NCI-H1105 treated with DMSO at 0.1 percent for 48 hours (cell line): ENCODE results near the gene LDB2.

Experiments
- DNase-seq: peaks from one replicate; lab custom pipeline; 2025; lab: John Stamatoyannopoulos, UW

LDB2 gene

DNA sequence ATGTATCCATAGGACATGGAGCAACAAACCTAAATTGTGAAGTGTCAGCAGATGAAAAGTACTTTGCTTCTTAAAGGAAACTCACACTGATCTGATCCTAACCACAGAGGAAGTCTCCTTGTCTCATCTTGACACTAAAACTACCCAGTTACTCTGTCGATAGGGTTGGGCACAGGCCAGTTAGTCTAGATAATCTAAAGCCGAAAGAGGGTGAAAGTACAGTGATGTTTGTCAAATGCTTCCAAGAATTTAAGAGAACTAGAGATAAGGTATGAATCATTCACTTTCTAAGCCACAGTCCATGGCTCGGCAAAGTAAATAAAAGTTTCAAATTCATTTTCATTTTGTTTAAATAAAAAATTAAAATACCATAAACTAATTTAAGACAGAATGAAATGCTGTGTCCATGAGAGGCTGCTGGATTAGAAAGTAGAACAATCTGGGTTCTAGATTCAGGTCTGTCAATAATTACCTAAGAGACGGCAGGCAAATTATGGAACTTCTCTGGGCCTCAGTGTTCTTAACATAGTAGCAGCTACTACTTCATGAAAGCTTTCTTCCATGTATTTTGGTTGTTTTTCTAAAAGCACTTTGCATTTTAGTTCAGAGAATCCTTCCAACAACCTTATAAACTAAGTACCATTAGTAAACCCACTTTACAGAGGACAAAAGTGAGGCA lies 176.7 kb downstream of the LDB2 start:
- no peak for DNase-seq

DNA sequence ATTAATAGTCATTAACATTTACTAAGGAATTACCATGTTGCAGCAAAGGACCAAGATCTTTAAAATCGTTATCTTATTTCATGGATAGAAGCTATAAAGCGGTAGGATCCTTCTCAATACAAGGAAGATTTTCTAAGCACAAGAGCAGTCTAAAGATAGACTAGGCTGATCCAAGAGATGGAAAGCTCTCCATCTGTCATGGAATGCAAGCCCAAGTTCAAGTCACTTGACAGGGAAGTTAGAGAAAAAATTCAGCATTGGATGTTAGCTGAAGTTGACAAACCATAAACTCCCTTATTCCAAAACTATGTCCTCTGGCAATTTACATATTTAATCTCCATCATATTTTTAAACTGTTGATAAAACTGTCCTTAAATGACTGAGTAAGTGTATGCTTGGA lies 177.7 kb downstream of the LDB2 start:
- DNase-seq = no peak

DNA sequence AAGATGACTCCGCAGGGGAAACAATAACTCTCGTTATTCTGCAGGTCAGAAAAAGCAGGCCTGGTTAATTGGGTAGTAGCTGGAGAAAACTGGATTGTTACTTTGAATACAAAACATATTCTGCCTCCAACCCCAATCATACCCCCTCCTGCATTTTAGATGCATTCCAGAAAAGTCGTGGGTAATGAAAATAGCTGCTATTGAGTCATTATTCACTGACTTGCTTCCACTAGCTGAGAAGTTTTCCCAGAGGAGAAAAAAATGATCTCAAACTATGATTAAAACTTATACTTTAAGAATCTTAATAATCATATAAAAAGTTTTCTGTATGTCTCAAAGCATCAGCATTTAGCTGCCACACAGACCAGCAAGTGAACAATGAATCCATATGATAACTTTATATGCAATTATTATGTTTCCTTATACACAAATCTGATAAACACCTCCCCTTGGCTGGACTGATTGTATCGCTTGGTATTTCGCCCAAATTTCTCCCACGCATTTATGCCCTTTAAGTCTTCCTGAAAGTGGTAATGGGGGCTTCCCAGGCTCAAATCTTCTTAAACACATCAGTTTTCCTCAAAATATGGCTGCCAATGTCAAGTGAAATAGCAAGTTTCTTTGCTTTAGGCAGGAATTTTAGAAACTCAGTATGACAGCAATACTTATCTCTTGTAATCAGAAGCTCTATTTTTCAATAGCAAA lies 181.0 kb downstream of the LDB2 start:
- no peak for DNase-seq

DNA sequence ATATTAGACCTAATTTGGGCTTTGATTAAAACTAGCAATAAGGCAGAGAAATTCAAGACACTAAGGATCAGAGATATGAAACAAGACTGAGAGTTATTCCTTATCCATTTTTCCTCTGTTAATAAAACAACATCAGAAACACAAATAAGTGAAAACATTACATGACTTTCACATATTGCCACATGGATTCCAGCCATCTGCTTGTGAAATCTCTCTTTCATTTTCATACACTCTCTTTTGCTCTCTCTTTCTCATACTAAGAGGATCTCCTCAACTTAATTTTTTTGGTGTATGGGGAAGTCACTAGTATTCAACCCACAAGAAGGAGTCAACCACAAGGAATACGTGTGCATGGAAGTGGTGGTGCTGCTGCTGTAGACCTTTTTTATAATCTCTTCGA lies 183.0 kb downstream of the LDB2 start:
- DNase-seq = no peak

DNA sequence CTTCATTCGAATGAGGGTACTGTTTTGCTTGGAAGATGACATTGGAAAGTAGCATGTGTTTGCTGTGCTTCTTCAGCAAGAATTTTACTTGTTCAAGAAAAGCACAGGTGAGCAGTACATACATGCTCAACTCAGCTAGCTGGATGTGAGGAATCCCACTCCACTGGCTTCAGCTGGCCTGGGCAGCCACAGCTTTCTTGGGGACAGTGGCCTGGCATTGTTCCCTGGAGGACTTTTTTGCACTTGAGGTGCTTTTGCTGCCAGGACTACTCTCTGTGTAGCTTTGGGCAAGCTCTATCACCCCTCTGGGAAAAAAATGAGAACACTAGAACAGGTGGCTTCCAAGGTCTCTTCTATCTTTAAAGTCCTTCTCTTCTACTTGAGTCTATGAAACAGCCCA lies 184.3 kb downstream of the LDB2 start:
- DNase-seq = no peak

DNA sequence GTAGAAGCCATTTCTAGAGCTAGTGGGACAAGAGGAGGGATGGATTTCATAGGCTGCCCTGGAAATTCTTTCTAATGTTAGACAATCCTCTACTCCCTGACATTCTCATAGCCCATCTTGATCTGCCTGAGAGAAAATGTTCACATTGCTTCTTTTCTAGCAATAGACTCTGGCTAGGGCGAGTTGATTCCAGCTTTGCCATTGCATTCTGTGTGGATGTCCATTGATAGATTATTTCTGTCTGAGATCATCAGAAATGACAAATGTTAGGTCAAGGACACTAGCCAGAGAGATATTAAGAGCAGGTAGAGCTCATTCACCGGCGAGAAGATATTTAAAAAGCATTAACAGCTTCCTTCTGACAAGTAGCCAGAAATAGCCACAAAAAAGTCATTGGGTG lies 184.7 kb downstream of the LDB2 start:
- no peak for DNase-seq

DNA sequence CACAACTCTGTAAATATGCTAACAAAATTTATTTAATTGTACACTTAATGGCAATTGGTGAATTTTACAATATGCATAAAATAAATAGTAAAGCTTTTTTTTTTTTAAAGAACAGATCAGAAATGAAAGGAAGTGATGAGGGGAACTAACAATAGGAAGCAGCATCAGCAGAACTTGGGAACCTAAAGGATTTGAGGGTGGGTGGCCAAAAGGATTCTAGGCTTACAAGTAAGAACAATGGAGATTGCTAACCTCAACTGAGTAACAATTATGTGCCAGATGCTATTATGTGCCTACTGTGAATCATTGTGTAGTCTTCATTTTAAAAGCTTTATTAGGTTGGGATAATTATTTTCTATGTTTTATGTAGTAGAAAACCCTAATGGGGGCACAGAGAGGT lies 185.2 kb downstream of the LDB2 start:
- no peak for DNase-seq

DNA sequence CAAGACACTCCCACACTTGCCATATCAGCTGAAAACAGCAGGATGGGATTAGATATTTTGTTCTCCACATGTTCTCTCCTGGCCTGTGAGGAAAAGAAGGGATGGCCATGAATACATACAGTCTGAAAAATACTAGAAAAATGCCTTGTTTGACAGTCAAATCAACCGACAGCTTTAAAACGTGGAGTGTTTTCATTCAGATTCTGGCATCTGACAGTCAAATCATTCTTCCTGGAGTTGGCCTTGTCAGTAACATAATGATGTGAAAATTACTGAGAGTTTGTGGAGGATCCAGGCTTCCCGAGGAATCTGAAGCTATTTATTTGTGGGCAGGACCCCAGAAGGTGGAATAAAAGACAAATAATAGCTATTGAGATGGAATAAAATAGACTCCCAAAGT lies 188.2 kb downstream of the LDB2 start:
- DNase-seq = no peak

DNA sequence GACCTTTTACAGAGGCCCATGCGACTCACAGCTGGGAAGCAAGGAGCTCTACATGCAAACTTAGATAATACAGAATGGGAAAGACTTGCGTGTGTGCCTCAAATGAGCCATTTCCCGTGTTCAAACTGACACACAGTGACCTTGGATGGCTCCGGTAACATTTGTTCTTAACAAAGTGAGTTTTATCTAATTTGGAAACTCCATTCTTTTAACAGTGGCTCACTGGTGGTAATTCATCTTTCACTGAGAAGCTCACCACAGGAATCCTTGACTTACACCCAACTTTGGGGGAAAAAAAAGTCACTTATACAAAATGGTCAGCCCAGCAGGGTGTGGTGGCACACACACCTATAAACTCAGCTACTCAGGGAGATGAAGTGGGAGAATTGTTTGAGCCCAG lies 190.6 kb downstream of the LDB2 start:
- no peak for DNase-seq

DNA sequence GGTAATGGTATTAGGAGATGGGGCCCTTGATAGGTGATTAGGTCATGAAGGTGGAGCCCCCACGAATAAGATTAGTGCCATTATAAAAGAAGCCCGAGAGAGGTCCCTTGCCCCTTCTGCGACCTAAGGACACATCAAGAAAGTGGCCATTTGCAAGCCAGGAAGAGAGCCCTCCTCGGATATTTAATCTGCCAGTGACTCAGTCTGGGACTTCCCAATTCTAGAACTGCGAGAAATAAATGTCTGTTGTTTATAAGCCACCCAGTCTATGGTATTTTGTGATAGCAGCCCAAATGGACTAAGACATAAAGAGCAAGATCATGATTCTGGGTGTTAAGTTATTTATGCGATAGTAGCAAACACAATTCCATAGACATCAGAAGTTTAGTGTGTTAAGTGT lies 192.2 kb downstream of the LDB2 start:
- DNase-seq = no peak

DNA sequence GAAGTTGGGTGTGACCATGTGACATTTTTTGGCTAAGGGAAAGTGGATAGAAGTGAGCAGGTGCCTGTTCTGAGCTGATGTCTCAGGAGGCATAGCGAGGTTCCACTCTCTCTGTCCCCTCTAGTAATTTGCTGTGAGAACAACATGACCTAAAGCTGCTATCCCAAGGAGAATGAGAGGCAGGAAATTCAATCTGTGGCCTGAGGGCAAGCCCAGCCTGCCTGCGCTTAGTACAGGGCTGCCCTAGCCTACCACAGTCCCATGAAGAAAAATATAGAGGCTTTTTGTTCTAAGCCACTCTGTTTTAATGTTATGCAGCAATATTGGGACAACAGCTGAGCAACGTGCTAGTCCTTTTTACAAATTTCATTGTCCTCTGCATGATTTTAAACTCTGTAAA lies 193.1 kb downstream of the LDB2 start:
- DNase-seq = no peak

DNA sequence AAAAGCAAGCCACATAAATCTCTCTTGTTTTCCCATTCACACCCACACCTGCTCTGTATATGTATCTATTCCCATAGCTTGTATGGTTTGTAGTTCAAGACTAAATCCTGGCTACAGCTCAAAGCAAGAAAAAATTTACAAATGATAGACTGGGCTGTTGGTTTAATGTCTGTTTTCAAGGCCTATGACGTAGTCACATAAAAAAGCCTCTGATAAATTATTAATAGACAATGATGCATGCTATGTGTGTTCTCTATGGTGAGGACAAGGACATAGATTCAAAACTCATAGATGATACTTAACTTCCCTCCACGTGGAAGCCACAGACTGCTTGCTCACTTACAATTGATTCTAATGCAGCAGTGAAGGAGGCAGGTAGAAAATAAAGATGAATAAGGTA lies 194.0 kb downstream of the LDB2 start:
- no peak for DNase-seq

DNA sequence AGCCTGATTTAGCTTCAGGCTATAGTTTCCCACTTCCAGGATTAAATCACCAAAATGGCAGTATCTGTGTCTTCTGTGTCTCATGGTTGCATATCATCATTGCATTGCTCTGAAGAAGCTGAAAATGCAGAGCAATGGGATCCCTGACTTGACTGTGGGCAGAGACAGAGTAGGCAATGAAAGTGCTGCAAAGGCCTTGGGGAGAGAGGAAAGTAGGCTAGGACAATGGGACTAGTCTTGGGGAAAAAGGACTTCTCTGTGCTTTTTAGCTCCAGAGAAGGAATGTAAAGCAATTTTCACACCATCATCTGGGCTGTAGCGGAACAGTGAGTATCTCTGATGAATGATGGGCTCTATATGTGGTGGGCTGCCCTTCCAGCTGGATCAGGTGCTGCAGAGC lies 202.5 kb downstream of the LDB2 start:
- DNase-seq = no peak

DNA sequence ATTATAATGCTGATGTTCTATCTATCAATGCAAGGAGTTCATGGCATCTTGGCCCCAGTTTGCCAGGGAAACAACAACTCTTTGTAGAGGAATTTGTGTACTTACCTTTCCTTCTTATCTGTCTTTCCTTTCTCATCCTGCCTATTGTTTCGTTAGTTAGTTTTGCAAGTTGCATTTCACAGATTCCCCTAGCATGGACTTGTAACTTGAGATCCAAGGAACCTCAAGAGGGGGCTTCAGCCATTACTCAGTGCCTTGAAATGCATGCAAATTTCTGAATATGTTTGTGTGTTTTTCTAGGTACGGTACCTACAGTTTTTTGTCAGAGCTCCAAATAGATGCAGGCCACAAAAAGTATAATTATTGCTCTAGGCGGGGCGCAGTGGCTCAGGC lies 203.6 kb downstream of the LDB2 start:
- no peak for DNase-seq

DNA sequence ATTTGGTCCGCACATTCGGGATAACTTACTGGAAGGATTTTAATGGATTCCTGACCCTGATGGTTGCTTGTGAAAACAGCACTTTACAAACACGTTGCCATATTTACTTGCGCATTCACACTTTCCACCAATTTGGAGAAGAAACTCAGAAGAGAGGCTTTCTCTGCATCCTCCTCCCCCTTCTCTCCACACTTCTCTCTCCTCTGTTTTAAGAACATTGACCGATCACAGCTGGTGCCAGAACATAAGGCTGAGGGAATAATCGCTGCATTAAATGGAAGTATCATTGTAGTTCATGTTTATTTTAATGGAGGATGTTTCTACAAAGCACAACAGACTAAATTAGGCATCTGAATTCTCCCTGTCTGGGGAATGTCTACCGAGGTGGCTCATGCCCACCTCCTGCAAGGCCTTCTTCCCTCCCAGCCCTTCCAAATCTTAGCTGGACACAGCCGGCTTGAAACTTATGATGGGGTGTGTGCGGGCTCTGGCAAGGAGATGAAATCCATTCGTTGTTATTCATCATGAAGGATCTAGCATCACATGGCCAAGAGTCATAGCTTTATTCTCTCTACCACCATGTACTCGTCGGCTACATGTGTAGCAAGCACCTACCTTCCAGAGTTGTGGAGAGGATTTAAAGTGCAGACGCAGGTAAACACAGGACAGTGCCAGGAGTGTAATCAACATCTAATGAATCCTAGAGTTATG lies 204.1 kb downstream of the LDB2 start:
- DNase-seq = no peak

DNA sequence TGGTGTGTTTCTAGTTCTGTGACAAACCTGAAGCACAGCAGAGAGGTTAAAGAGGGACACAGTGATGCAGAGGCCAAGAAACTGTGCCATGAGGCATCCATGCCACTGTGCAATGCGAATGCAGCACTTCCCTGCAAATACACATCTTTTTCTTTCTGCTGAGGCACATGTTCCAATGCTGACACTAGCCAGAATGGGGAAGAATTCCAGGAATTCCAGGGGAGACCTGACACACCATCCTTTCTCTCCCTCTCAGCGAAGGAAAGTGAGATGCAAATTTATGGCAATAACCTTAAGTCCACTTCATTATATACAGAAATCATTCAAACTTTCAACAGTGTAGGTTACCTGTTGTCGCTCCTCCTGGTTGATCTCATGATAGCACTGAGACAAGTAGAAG lies 204.8 kb downstream of the LDB2 start:
- no peak for DNase-seq

DNA sequence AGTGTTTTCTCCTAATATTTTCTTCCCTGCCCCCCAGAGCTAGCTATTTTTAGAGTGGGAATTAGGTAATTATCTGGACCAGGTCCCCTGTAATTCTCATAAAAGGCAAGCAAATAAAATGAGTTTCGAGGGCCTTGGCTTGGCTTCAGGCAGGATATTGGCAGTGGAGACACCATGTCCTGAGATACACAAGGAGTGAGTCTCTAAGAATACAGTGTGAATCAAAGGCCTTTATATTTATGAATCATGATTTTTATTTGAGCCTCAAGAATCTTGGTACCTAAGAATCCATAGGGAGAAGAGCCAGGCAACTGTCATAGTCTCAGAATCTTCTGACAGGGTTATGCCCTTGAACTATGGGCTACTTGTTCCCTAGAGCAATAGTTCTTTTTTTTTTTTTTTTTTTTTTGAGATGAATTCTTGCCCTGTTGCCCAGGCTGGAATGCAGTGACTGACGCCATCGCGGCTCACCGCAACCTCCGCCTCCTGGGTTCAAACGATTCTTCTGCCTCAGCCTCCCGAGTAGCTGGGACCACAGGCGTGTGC lies 205.4 kb downstream of the LDB2 start:
- no peak for DNase-seq

DNA sequence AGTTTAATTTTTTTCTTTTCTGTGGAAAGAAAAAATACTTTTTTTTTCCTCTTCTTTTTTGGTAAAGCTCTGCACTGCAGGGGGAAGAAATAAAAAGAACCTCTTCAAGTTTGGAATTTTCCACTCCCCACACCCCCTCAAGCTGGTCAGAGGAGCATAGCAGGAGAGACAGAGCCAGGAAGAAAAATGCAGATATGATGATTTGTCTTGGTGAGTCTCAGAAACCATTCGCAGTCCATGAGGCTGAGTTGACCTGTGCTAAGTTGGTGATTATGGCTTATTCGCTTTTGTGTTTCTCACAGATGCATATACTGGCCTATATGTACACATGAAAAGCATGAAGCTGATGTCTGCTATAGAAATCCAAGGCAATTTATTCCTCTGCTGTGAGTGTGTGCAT lies 205.9 kb downstream of the LDB2 start:
- DNase-seq = no peak

DNA sequence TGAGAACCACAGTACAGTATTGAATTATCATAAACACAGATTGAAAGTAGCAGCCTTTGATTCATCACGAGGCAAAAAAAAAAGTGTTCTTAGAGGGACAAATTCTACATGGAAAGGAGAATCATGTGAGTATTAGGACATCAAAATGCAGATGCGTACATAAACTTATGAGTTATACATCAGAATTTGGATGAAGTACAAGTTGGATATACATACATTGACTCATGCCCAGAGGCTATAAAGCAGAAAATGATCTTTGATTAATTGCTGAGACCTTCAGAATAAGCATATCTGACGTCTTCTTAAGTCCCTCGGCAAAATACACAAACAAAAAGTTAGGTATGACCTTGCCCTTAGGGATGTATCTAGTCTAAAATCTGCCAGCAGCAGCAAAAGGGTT lies 206.4 kb downstream of the LDB2 start:
- no peak for DNase-seq

DNA sequence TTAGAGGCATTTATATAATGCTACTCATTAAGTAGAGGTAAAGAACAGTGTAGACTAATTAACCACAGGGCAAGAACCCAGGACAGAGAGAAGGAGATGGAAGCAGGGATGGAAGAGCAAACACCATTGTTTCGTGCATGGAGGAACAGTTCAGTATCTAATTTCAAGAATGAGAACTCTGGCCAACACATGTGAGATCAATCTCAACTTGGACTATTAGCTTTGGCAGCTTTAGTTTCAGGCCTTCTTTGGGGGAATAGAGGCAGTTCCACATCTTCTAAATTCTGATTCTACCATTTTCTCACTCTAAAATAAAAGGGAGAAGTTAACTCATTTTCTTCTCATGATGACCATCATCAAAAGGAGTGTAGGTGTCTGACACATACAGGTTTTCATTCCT lies 207.0 kb downstream of the LDB2 start:
- DNase-seq = no peak

DNA sequence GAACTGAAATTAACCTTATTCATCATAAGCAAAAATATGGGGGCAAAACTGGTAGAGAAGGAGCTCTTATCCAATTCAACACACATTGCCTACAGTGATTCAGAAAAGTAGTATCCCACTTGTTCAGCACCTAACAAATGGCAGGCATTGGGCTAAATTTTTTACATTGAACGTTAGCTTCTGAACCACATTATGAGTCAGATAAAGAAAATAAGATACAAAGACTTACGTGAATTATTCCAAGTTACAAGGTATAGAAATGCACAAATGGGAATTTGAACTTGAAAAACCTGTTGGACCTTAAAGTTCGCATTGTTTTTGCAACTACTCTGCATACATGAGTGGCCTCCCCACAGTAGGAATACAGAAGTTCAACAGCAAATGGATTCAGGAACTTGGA lies 210.6 kb downstream of the LDB2 start:
- no peak for DNase-seq

DNA sequence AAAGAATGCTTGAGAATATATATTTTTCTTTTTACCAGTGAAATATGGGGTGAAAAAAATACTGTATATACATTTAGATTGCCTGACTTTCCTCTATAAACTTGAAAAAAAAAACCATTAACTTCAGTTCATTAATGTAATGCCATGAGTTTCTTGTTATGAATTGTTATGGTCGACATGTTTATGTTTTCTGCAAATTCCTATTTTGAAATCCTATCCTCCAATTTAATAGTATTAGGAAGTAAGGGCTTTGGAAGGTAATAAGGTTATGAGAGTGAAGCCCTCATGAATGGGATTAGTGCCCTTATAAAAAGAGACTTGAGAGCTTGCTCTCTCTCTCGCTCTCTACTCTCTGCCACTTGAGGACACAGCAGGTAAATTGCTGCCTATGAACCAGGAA lies 211.4 kb downstream of the LDB2 start:
- no peak for DNase-seq

DNA sequence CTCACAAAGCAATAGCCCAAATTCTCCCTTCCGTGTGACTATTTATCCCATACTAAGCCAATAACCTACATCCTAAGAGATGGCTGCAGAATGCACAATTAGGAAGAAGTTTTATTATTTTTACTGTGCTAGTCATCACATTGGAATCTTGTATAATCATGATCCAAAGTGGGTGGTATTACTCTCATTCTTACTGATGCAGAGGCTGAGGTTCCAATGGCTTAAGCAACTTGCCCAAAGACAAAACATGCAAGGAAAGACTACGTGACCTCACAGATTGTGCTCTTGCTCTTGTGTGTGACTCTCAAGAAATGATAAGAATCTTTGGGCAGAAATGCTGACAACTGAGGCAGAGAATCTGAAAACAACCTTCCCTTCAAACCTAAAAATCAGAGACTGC lies 212.2 kb downstream of the LDB2 start:
- DNase-seq = no peak
